K562 (cell line): ENCODE measurements around the gene MYH7.

Source experiments
- CTCF ChIP-seq, 3 experiments: IDR thresholded peaks in 2 of 3; conservative IDR thresholded peaks in 1 of 3; 2 replicates each; pipeline ENCODE4 v1.5.1; 2011 to 2012; ENCODE audit warnings: low read length in 3 of 3, mild to moderate bottlenecking in 3 of 3, control low read depth in 2 of 3, improper control_type of control experiment in 1 of 3, inconsistent platforms in 1 of 3, low read depth in 1 of 3, mixed read lengths in 1 of 3, moderate library complexity in 1 of 3; ENCODE audit not compliant: insufficient read depth in 2 of 3
- EP300 ChIP-seq: IDR thresholded peaks from 2 replicates; pipeline ENCODE4 v1.6.1; 2012; ENCODE audit warnings: low read length, improper control_type of control experiment
- ZNF584 ChIP-seq: fragments of 200-800 bp; sonication (Bioruptor generic); IDR thresholded peaks from 2 replicates; pipeline ENCODE4 v1.6.1; 2016; ENCODE audit warnings: low read depth, mild to moderate bottlenecking, missing genetic modification characterization, missing compliant biosample characterization

- TF ChIP-seq CTCF (IDR thresholded peaks at IDR 0.05 in 2 of 3, conservative IDR thresholded peaks at IDR 0.05 in 1 of 3; ENCODE audit: insufficient read depth in 2 of 3, low read depth in 1 of 3, low read length in 3 of 3) (no peak), ZNF584 (CRISPR knock-in tag) (no peak), EP300 (no peak)
These were observed at the start of gene MYH7 for GRCh38 chr14:23435543-23436326.
